ENCODE data around the gene SCGN. TPM values are rescaled to one million over a fixed set of nuclear protein-coding genes. Genes with fewer than 3 reads are reported as not detected.

The SCGN gene
- total and polyA plus RNA-seq, 2 of the 13 experiments (the other 11 are each of a cell fraction or from before 2014, with no cell fraction given): 2.9 to 29.0 TPM

DNA sequence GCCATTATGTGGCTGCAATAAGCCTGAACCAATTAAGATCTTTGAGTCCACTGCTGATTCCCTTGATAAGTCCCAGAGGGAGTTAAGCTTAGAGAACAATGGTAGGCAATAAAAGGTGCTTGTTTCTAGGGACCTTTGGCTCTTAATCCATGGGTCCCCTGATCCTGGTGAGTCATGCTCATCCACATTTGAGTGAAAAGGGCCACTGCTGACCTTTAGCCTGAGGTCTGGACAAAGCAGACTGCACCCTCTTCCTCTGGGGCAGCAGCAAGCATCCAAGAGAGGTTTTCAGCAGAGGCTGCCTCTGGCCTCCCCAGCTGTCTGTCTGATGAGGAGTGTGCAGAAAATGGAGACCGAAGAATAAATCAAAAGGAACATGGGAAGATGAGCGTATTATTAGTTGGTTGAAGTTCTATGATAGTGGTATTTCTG is 16.1 kb upstream of the SCGN start (continued):
- TF ChIP-seq, protein P1, sequence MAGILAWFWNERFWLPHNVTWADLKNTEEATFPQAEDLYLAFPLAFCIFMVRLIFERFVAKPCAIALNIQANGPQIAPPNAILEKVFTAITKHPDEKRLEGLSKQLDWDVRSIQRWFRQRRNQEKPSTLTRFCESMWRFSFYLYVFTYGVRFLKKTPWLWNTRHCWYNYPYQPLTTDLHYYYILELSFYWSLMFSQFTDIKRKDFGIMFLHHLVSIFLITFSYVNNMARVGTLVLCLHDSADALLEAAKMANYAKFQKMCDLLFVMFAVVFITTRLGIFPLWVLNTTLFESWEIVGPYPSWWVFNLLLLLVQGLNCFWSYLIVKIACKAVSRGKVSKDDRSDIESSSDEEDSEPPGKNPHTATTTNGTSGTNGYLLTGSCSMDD (CRISPR knock-in tag; IDR thresholded peaks at IDR 0.05): no peak
- peak; percentile 72; the same call in 1 of the 2 replicates for TF ChIP-seq ZNF12 (CRISPR knock-in tag; IDR thresholded peaks at IDR 0.05)

DNA sequence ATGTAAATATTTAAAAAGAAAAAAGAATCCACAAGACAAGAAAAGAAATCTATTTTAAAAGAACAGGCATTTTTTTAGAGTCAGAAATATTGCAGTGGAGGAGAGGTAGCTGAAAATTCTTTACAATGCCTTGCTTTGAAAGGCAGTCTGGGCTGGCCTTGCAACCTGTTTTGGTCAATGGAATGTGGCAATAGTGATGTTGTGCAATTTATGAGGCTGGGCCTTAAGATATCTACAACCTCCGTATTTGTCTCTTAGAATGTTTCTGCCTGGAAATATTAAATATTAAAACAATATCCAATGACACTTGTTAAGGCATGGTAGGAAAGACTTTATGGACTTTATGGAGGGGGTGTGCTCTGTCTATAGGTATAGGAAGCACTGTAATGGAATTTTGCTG is 14.8 kb upstream of the SCGN start:
- in situ Hi-C loops (cut with HindIII; ENCODE audit: extremely low pct_ligation_motif_present, low pct_unique_long_range_greater_than_20kb) (no loop called here), intact Hi-C loops (cut with micrococcal nuclease; ENCODE audit: unreplicated experiment) (loop anchor here (5.0 kb wide), 1 partner anchor 80 kb away; no protein-coding TSS in a partner anchor)
- Histone ChIP-seq H3K9me3 (ENCODE audit: low read length) (no peaks in the 10 kb centered on the region), H3K4me3 (replicated peaks in 1 of 3; ENCODE audit: insufficient read depth in 1 of 3, low read depth in 2 of 3, low read length in 3 of 3) (no peak overlapping the region), H3K4me1 (ENCODE audit: insufficient read depth, low read length) (peaks cover 82% of the 10 kb centered on the region), H3K27me3 (ENCODE audit: control insufficient read depth in 1 of 2, insufficient read depth in 2 of 2, low read length in 2 of 2) (no peaks in the 10 kb centered on the region), H4K20me1 (ENCODE audit: insufficient read depth, low read length) (no peaks in the 10 kb centered on the region), H3K9ac (ENCODE audit: insufficient read depth, low read depth, low read length) (no peak overlapping the region), H3K4me2 (ENCODE audit: low read depth, low read length) (peak overlapping the region; percentile 21), H3K79me2 (ENCODE audit: insufficient read depth, low read length) (no peaks in the 10 kb centered on the region), H2AFZ (ENCODE audit: low read length) (no peak overlapping the region), H3K36me3 (replicated peaks in 1 of 2; ENCODE audit: control insufficient read depth in 1 of 2, insufficient read depth in 2 of 2, low read length in 2 of 2) (no peaks in the 10 kb centered on the region), H3K27ac (ENCODE audit: extremely low read length, insufficient read depth, low read length) (peak overlapping the region; percentile 73)
- WGBS (ENCODE audit: low lambda C conversion rate): 3% methylated on average over 1 of the region's 1 CpG
- FAIRE-seq: peak; percentile 21
- no TSS peak for BruUV-seq (replicated peaks)
- ChIA-PET POLR2A (no interaction called here), CTCF (ENCODE audit: low intra/inter-chr PET ratio, low total read pairs) (no interaction called here)
- peak; percentile 21; the same call in 2 of the 3 replicates for ATAC-seq
- peak; percentile 64 for DNase-seq (ENCODE audit: low spot score)
- no peak for TF ChIP-seq FOXO1 (CRISPR knock-in tag; IDR thresholded peaks at IDR 0.05)
- TF ChIP-seq NFE2 (CRISPR knock-in tag; IDR thresholded peaks at IDR 0.05): no peak
- no peak for TF ChIP-seq ZNF20 (CRISPR knock-in tag; IDR thresholded peaks at IDR 0.05)
- TF ChIP-seq DMAP1 (CRISPR knock-in tag; IDR thresholded peaks at IDR 0.05): no peak
- TF ChIP-seq KIAA2018 (CRISPR knock-in tag; IDR thresholded peaks at IDR 0.05; ENCODE audit: borderline replicate concordance): no peak
- no peak for TF ChIP-seq MAFG (CRISPR knock-in tag; IDR thresholded peaks at IDR 0.05)
- TF ChIP-seq ZFP90 (CRISPR knock-in tag; IDR thresholded peaks at IDR 0.05; ENCODE audit: borderline replicate concordance): no peak
- peak; percentile 49 for TF ChIP-seq MED1 (CRISPR knock-in tag; IDR thresholded peaks at IDR 0.05)
- TF ChIP-seq MEIS2 (CRISPR knock-in tag; IDR thresholded peaks at IDR 0.05): no peak
- TF ChIP-seq FOXA3 (CRISPR knock-in tag; IDR thresholded peaks at IDR 0.05): peak; percentile 57; the same call in 1 of the 2 replicates
- no peak for TF ChIP-seq ZNF382 (CRISPR knock-in tag; IDR thresholded peaks at IDR 0.05; ENCODE audit: borderline replicate concordance)
- no peak for TF ChIP-seq HOXA3 (CRISPR knock-in tag; IDR thresholded peaks at IDR 0.05)
